Measurements from ENCODE around the gene PROSER1.

The PROSER1 gene

GRCh38 chr13:39056018-39056417 is 18.1 kb upstream of the PROSER1 start:
- DNase-seq (ENCODE audit: extremely low read depth, insufficient read length) = no peak
- H3K4me3 ChIP-seq (replicated peaks; ENCODE audit: low read depth, low read length) = no peak overlapping the region
- H3K27me3 ChIP-seq (replicated peaks; ENCODE audit: control insufficient read depth, insufficient read depth, low read length) = no peaks in the 10 kb centered on the region
- no peak for TF ChIP-seq CTCF (IDR thresholded peaks at IDR 0.05; ENCODE audit: insufficient read depth, low read length, poor library complexity, severe bottlenecking)
- H3K36me3 ChIP-seq (ENCODE audit: control insufficient read depth, insufficient read depth, low read length) = no peaks in the 10 kb centered on the region

GRCh38 chr13:39054112-39054511 is 16.2 kb upstream of the PROSER1 start:
- Histone ChIP-seq H3K27me3 (replicated peaks; ENCODE audit: control insufficient read depth, insufficient read depth, low read length) (no peaks in the 10 kb centered on the region), H3K36me3 (ENCODE audit: control insufficient read depth, insufficient read depth, low read length) (no peaks in the 10 kb centered on the region), H3K4me3 (replicated peaks; ENCODE audit: low read depth, low read length) (no peak overlapping the region)
- no peak for DNase-seq (ENCODE audit: extremely low read depth, insufficient read length)
- TF ChIP-seq CTCF (IDR thresholded peaks at IDR 0.05; ENCODE audit: insufficient read depth, low read length, poor library complexity, severe bottlenecking) = no peak

- H3K27me3 ChIP-seq (replicated peaks; ENCODE audit: control insufficient read depth, insufficient read depth, low read length) = no peaks in the 10 kb centered on the region
- no peaks in the 10 kb centered on the region for H3K36me3 ChIP-seq (ENCODE audit: control insufficient read depth, insufficient read depth, low read length)
- no peak overlapping the region for H3K4me3 ChIP-seq (replicated peaks; ENCODE audit: low read depth, low read length)
- no peak for TF ChIP-seq CTCF (IDR thresholded peaks at IDR 0.05; ENCODE audit: insufficient read depth, low read length, poor library complexity, severe bottlenecking)
- DNase-seq (ENCODE audit: extremely low read depth, insufficient read length) = no peak
Observed at GRCh38 chr13:39052944-39053343, 15.1 kb upstream of the PROSER1 start.

- Histone ChIP-seq H3K36me3 (ENCODE audit: control insufficient read depth, insufficient read depth, low read length) (no peaks in the 10 kb centered on the region), H3K4me3 (replicated peaks; ENCODE audit: low read depth, low read length) (no peak overlapping the region), H3K27me3 (replicated peaks; ENCODE audit: control insufficient read depth, insufficient read depth, low read length) (no peaks in the 10 kb centered on the region)
- TF ChIP-seq CTCF (IDR thresholded peaks at IDR 0.05; ENCODE audit: insufficient read depth, low read length, poor library complexity, severe bottlenecking) = peak; percentile 27
- no peak for DNase-seq (ENCODE audit: extremely low read depth, insufficient read length)
Observed at GRCh38 chr13:39051157-39051556, 13.3 kb upstream of the PROSER1 start.

GRCh38 chr13:39049274-39049673 is 11.4 kb upstream of the PROSER1 start:
- H3K36me3 ChIP-seq (ENCODE audit: control insufficient read depth, insufficient read depth, low read length) = no peaks in the 10 kb centered on the region
- no peak for TF ChIP-seq CTCF (IDR thresholded peaks at IDR 0.05; ENCODE audit: insufficient read depth, low read length, poor library complexity, severe bottlenecking)
- no peak for DNase-seq (ENCODE audit: extremely low read depth, insufficient read length)
- H3K4me3 ChIP-seq (replicated peaks; ENCODE audit: low read depth, low read length) = no peak overlapping the region
- H3K27me3 ChIP-seq (replicated peaks; ENCODE audit: control insufficient read depth, insufficient read depth, low read length) = no peaks in the 10 kb centered on the region

GRCh38 chr13:39048806-39049205 is 10.9 kb upstream of the PROSER1 start:
- DNase-seq (ENCODE audit: extremely low read depth, insufficient read length) = no peak
- H3K27me3 ChIP-seq (replicated peaks; ENCODE audit: control insufficient read depth, insufficient read depth, low read length) = no peaks in the 10 kb centered on the region
- no peak overlapping the region for H3K4me3 ChIP-seq (replicated peaks; ENCODE audit: low read depth, low read length)
- no peak for TF ChIP-seq CTCF (IDR thresholded peaks at IDR 0.05; ENCODE audit: insufficient read depth, low read length, poor library complexity, severe bottlenecking)
- no peaks in the 10 kb centered on the region for H3K36me3 ChIP-seq (ENCODE audit: control insufficient read depth, insufficient read depth, low read length)
